Ovary (tissue), 3 donors: ENCODE measurements around the gene GPER1.

Experiments
- EP300 ChIP-seq: sonication (generic); formaldehyde crosslinking; IDR thresholded peaks from one replicate; pipeline ENCODE4 v1.6.1; 2017; ENCODE audit warnings: antibody characterized with exemption
- POLR2A ChIP-seq: fragments of 450-650 bp; IDR thresholded peaks from one replicate; pipeline ENCODE4 v1.6.1; 2017; ENCODE audit warnings: antibody characterized with exemption, mild to moderate bottlenecking, moderate library complexity
- TF ChIP-seq, protein P1 (sequence below), 3 donors: fragments of 450-650 bp in 2 of 3; fragments of 200-600 bp in 1 of 3; IDR thresholded peaks; one replicate each; pipeline versions ENCODE4 v1.5.1 to v1.8.0; 2016 to 2022; ENCODE audit warnings: antibody characterized with exemption in 3 of 3, mild to moderate bottlenecking in 1 of 3
- donor health status: DM: no; HTN: no; CAD: no.

GRCh38 chr7:1108264-1108920 is 20.5 kb downstream of the GPER1 start:
- TF ChIP-seq, protein P1, sequence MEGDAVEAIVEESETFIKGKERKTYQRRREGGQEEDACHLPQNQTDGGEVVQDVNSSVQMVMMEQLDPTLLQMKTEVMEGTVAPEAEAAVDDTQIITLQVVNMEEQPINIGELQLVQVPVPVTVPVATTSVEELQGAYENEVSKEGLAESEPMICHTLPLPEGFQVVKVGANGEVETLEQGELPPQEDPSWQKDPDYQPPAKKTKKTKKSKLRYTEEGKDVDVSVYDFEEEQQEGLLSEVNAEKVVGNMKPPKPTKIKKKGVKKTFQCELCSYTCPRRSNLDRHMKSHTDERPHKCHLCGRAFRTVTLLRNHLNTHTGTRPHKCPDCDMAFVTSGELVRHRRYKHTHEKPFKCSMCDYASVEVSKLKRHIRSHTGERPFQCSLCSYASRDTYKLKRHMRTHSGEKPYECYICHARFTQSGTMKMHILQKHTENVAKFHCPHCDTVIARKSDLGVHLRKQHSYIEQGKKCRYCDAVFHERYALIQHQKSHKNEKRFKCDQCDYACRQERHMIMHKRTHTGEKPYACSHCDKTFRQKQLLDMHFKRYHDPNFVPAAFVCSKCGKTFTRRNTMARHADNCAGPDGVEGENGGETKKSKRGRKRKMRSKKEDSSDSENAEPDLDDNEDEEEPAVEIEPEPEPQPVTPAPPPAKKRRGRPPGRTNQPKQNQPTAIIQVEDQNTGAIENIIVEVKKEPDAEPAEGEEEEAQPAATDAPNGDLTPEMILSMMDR (IDR thresholded peaks at IDR 0.05), result no peak
- TF ChIP-seq POLR2A, result no peak
- TF ChIP-seq EP300, result no peak
